ENCODE measurements around the gene PLXNB2. TPM values are rescaled to one million over a fixed set of nuclear protein-coding genes. Genes with fewer than 3 reads are reported as not detected.

Gene PLXNB2
- total RNA-seq, 1 experiment from 2014 or later = 236 TPM

DNA sequence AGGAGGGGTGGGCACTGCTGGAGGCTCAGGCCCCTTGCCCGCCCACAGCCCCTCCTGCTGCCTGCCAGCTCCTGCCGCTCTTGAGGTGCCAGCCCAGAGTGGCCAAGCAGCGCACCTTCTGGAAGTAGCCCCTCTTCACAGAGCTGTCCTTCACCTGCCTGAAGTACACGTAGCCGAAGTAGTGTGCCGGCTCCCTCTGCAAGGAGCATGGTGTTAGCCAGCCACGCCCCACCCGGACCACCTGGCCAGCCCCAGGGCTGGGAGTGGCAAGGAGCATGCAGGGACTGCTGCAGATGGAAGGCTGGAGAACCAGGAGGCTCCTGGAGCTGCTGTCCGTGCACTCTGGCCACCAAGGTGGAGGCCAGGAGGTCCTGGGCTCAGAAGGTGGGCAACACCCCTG, 9.7 kb upstream of the PLXNB2 start:
- TF ChIP-seq YY1 (IDR thresholded peaks at IDR 0.05; ENCODE audit: extremely low read depth, insufficient replicate concordance, low read depth, low read length) (no peak), RAD21 (IDR thresholded peaks at IDR 0.05; ENCODE audit: low read depth) (no peak), SRF (IDR thresholded peaks at IDR 0.05; ENCODE audit: low read depth) (no peak), FOSL1 (IDR thresholded peaks at IDR 0.05; ENCODE audit: low read depth) (no peak), ZFX (IDR thresholded peaks at IDR 0.05) (no peak), ZNF274 (IDR thresholded peaks at IDR 0.05; ENCODE audit: low read depth, low read length) (no peak), TCF7L2 (IDR thresholded peaks at IDR 0.05; ENCODE audit: borderline replicate concordance, extremely low read depth, insufficient read depth, insufficient read length) (no peak)
- TF ChIP-seq, protein P1, sequence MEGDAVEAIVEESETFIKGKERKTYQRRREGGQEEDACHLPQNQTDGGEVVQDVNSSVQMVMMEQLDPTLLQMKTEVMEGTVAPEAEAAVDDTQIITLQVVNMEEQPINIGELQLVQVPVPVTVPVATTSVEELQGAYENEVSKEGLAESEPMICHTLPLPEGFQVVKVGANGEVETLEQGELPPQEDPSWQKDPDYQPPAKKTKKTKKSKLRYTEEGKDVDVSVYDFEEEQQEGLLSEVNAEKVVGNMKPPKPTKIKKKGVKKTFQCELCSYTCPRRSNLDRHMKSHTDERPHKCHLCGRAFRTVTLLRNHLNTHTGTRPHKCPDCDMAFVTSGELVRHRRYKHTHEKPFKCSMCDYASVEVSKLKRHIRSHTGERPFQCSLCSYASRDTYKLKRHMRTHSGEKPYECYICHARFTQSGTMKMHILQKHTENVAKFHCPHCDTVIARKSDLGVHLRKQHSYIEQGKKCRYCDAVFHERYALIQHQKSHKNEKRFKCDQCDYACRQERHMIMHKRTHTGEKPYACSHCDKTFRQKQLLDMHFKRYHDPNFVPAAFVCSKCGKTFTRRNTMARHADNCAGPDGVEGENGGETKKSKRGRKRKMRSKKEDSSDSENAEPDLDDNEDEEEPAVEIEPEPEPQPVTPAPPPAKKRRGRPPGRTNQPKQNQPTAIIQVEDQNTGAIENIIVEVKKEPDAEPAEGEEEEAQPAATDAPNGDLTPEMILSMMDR (IDR thresholded peaks at IDR 0.05 in 2 of 3, conservative IDR thresholded peaks at IDR 0.05 in 1 of 3; ENCODE audit: borderline replicate concordance in 1 of 3, insufficient read depth in 1 of 3, low read depth in 2 of 3, low read length in 2 of 3) = no peak
- H3K9me2 ChIP-seq (ENCODE audit: insufficient read depth) = no peaks in the 10 kb centered on the region
- H3K4me1 ChIP-seq (ENCODE audit: control insufficient read depth in 1 of 2, insufficient read depth in 2 of 2, low read length in 2 of 2) = peaks cover 0 to 18% of the 10 kb centered on the region in 2 experiments; a peak in 3 of 4 replicates
- intact Hi-C loops (cut with micrococcal nuclease) = no loop called here
- H3K36me3 ChIP-seq (ENCODE audit: control insufficient read depth in 1 of 2, insufficient read depth in 2 of 2, low read length in 2 of 2) = no peaks in the 10 kb centered on the region
- no peak overlapping the region for H3K9ac ChIP-seq (ENCODE audit: low read length)
- H3K4me2 ChIP-seq (ENCODE audit: low read length) = no peak overlapping the region
- RAD21 ChIA-PET (ENCODE audit: low non-redundant PET in 1 of 2, low total read pairs in 2 of 2, uncharacterized antibody in 2 of 2, unreplicated experiment in 2 of 2) = interaction anchor here in 1 of 2 experiments (0.7 kb wide), 1 partner anchor 10 kb away, joined by 3 read pairs; no protein-coding TSS in a partner anchor
- no TSS peak for BruUV-seq (replicated peaks)
- no peaks in the 10 kb centered on the region for H3K27me3 ChIP-seq (ENCODE audit: insufficient read depth, low read length)
- H4K20me1 ChIP-seq (ENCODE audit: insufficient read depth) = no peaks in the 10 kb centered on the region
- ATAC-seq (no peak), DNase-seq (ENCODE audit: low read depth, low spot score) (no peak)
- no peaks in the 10 kb centered on the region for H3K79me2 ChIP-seq (ENCODE audit: insufficient read depth, low read length)
- POLR2A ChIA-PET = no interaction called here
- CTCF ChIA-PET = no interaction called here
- H3K9me3 ChIP-seq (ENCODE audit: control insufficient read depth in 1 of 2, insufficient read depth in 1 of 2, low read depth in 1 of 2, low read length in 2 of 2) = no peaks in the 10 kb centered on the region
- H3K4me3 ChIP-seq (replicated peaks in 1 of 2; ENCODE audit: low read depth in 1 of 2, low read length in 2 of 2) = no peak overlapping the region
- H3K27ac ChIP-seq (ENCODE audit: low read depth, low read length) = no peak overlapping the region
- no peak overlapping the region for H2AFZ ChIP-seq (ENCODE audit: low read depth, low read length, poor library complexity, severe bottlenecking)
